Muscle layer of duodenum (tissue), 2 donors: ENCODE measurements around the gene TRIM9.

Experiments
- H3K27ac ChIP-seq: one replicate; pipeline ENCODE4 v1.7.0; 2013; ENCODE audit warnings: mild to moderate bottlenecking, low read length
- H3K27me3 ChIP-seq: one replicate; pipeline ENCODE4 v1.7.0; 2013; ENCODE audit warnings: low read depth, mild to moderate bottlenecking, control low read depth, low read length
- H3K36me3 ChIP-seq, 2 donors: one replicate each; pipeline ENCODE4 v1.7.0; 2013; ENCODE audit warnings: low read length in 2 of 2, control low read depth in 1 of 2, mild to moderate bottlenecking in 1 of 2; ENCODE audit not compliant: insufficient read depth in 2 of 2, control insufficient read depth in 1 of 2
- H3K4me1 ChIP-seq, 2 donors: one replicate each; pipeline ENCODE4 v1.7.0; 2013; ENCODE audit warnings: low read length in 2 of 2, mild to moderate bottlenecking in 2 of 2, control low read depth in 1 of 2, moderate library complexity in 1 of 2; ENCODE audit not compliant: insufficient read depth in 2 of 2, control insufficient read depth in 1 of 2
- H3K4me3 ChIP-seq, 2 donors: one replicate each; pipeline ENCODE4 v1.7.0; 2013; ENCODE audit warnings: low read length in 2 of 2, low read depth in 1 of 2, mild to moderate bottlenecking in 1 of 2
- H3K9me3 ChIP-seq, 2 donors: one replicate each; pipeline ENCODE4 v1.7.0; 2013; ENCODE audit warnings: low read length in 2 of 2, control low read depth in 1 of 2, mild to moderate bottlenecking in 1 of 2; ENCODE audit not compliant: control insufficient read depth in 1 of 2
- donor health status: healthy.

The TRIM9 gene

GRCh38 chr14:51094901-51095853, at the start of gene TRIM9:
TSS of gene TRIM9 (minus strand) at chr14:51095105. CDS start at chr14:51094939, 166 bp downstream.
- Histone ChIP-seq H3K4me3 (peak within 1 kb of the TSS; percentile 72 to 83), H3K27ac (peak within 1 kb of the TSS; percentile 84), H3K36me3 (no peaks in the 10 kb centered on the region), H3K9me3 (no peaks in the 10 kb centered on the region), H3K27me3 (peaks cover 23% of the 10 kb centered on the region), H3K4me1 (peaks cover 3 to 29% of the 10 kb centered on the region in 2 donors)

GRCh38 chr14:51140856-51141255, 46.0 kb upstream of the TRIM9 start:
- Histone ChIP-seq H3K4me3 (no peak overlapping the region), H3K4me1 (no peaks in the 10 kb centered on the region), H3K9me3 (peaks cover 0 to 3% of the 10 kb centered on the region in 2 donors), H3K27ac (no peak overlapping the region), H3K36me3 (no peaks in the 10 kb centered on the region), H3K27me3 (no peaks in the 10 kb centered on the region)

GRCh38 chr14:51140338-51140737, 45.4 kb upstream of the TRIM9 start:
- Histone ChIP-seq H3K4me3 (no peak overlapping the region), H3K27me3 (no peaks in the 10 kb centered on the region), H3K27ac (no peak overlapping the region), H3K4me1 (no peaks in the 10 kb centered on the region), H3K9me3 (peaks cover 0 to 3% of the 10 kb centered on the region in 2 donors), H3K36me3 (no peaks in the 10 kb centered on the region)

- Histone ChIP-seq H3K4me1 (no peaks in the 10 kb centered on the region), H3K9me3 (peaks cover 0 to 3% of the 10 kb centered on the region in 2 donors), H3K36me3 (no peaks in the 10 kb centered on the region), H3K27me3 (no peaks in the 10 kb centered on the region), H3K4me3 (no peak overlapping the region), H3K27ac (no peak overlapping the region)
These were observed 44.3 kb upstream of the TRIM9 start for GRCh38 chr14:51139121-51139681.

GRCh38 chr14:51138404-51139103, 43.6 kb upstream of the TRIM9 start:
- no peak overlapping the region for H3K4me3 ChIP-seq
- H3K36me3 ChIP-seq, result no peaks in the 10 kb centered on the region
- no peaks in the 10 kb centered on the region for H3K27me3 ChIP-seq
- H3K9me3 ChIP-seq, result peaks cover 0 to 3% of the 10 kb centered on the region in 2 donors
- H3K4me1 ChIP-seq, result no peaks in the 10 kb centered on the region
- no peak overlapping the region for H3K27ac ChIP-seq

GRCh38 chr14:51131516-51131915, 36.6 kb upstream of the TRIM9 start:
- Histone ChIP-seq H3K4me1 (no peaks in the 10 kb centered on the region), H3K27me3 (no peaks in the 10 kb centered on the region), H3K27ac (no peak overlapping the region), H3K4me3 (no peak overlapping the region), H3K36me3 (no peaks in the 10 kb centered on the region), H3K9me3 (peaks cover 0 to 3% of the 10 kb centered on the region in 2 donors)

- Histone ChIP-seq H3K9me3 (no peaks in the 10 kb centered on the region), H3K27ac (no peak overlapping the region), H3K27me3 (no peaks in the 10 kb centered on the region), H3K36me3 (no peaks in the 10 kb centered on the region), H3K4me1 (no peaks in the 10 kb centered on the region), H3K4me3 (no peak overlapping the region)
These were observed 34.2 kb upstream of the TRIM9 start for GRCh38 chr14:51129130-51129529.

GRCh38 chr14:51124029-51124428, 29.1 kb upstream of the TRIM9 start:
- Histone ChIP-seq H3K4me1 (no peaks in the 10 kb centered on the region), H3K27me3 (no peaks in the 10 kb centered on the region), H3K36me3 (no peaks in the 10 kb centered on the region), H3K27ac (no peak overlapping the region), H3K9me3 (no peaks in the 10 kb centered on the region), H3K4me3 (no peak overlapping the region)

- Histone ChIP-seq H3K36me3 (no peaks in the 10 kb centered on the region), H3K27me3 (no peaks in the 10 kb centered on the region), H3K4me3 (no peak overlapping the region), H3K4me1 (no peaks in the 10 kb centered on the region), H3K27ac (no peak overlapping the region), H3K9me3 (no peaks in the 10 kb centered on the region)
These were observed 26.2 kb upstream of the TRIM9 start for GRCh38 chr14:51121096-51121495.

- Histone ChIP-seq H3K4me1 (no peaks in the 10 kb centered on the region), H3K9me3 (no peaks in the 10 kb centered on the region), H3K27ac (no peak overlapping the region), H3K4me3 (no peak overlapping the region), H3K36me3 (no peaks in the 10 kb centered on the region), H3K27me3 (no peaks in the 10 kb centered on the region)
These were observed 24.6 kb upstream of the TRIM9 start for GRCh38 chr14:51119411-51120051.

- Histone ChIP-seq H3K36me3 (no peaks in the 10 kb centered on the region), H3K9me3 (no peaks in the 10 kb centered on the region), H3K27ac (no peak overlapping the region), H3K27me3 (no peaks in the 10 kb centered on the region), H3K4me1 (no peaks in the 10 kb centered on the region), H3K4me3 (no peak overlapping the region)
These were observed 24.1 kb upstream of the TRIM9 start for GRCh38 chr14:51118993-51119392.
